CMK (cell line): ENCODE measurements around the gene FAM53A.
A peak's percentile ranks its signal among the peaks of the same experiment; 100 is the strongest.
"Not testable (repeated sequence)": the region's sequence is repeated elsewhere in the genome, so short reads cannot be mapped to it uniquely, and the experiment has no call there.

ENCODE experiments used
- DNase-seq: peaks from one replicate; pipeline ENCODE4 v3.0.0-alpha.2; 2010; ENCODE audit warnings: low read depth

FAM53A gene

DNA sequence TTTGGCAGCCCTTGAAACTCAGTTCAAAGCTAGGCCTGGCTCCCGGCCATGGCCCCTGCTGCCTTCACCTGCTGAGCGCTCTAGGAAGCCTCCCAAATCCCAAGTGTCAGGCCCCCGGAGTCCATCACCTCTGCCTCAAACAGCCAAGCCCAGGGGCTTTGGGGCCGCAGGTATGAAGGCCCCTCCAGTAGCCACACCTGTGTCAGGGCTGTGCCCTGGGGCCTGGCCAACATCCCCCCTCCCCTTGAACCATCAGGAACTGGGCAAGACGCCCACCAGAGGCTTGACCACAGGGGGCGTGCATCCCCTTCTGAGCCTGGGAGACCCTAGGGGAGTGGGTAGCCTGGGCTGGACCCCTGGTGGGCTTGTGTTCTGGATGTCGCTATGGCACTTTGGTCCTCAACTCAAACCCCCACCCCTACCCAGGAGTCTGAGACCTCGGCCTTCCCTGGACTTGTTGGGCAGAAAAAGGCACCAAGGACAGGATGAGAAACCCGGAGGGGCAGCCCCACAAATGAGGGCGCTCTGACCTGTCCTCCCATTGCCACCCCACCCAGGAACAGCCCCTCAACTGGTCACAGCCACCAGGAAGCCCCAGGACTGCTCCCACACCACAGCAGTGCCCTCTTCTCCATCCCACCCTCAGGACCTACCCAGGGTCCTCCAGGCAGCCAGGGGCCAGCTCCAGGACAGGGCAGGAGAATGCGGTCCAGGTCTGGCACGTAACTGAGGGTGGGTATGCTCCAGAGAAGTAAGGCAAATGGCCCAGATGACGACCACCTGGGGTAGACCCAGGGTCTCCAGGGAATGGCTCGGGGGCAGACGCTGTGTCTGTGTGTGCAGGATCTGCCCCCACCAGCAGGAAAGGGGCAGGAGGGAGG lies 32.2 kb upstream of the FAM53A start:
- no peak for DNase-seq

GRCh38 chr4:1715002-1715758 lies 31.1 kb upstream of the FAM53A start:
- peak; percentile 92 for DNase-seq

GRCh38 chr4:1714303-1715001 lies 30.3 kb upstream of the FAM53A start:
- DNase-seq = no peak

GRCh38 chr4:1713003-1713851 lies 29.1 kb upstream of the FAM53A start:
- DNase-seq = no peak

- DNase-seq = peak; percentile 96
Observed at GRCh38 chr4:1712216-1713002, 28.3 kb upstream of the FAM53A start, which contains the start of gene SLBP. Gene SLBP, minus strand, starts transcription at chr4:1712319. Its CDS starts 131 bp downstream, at chr4:1712188.

DNA sequence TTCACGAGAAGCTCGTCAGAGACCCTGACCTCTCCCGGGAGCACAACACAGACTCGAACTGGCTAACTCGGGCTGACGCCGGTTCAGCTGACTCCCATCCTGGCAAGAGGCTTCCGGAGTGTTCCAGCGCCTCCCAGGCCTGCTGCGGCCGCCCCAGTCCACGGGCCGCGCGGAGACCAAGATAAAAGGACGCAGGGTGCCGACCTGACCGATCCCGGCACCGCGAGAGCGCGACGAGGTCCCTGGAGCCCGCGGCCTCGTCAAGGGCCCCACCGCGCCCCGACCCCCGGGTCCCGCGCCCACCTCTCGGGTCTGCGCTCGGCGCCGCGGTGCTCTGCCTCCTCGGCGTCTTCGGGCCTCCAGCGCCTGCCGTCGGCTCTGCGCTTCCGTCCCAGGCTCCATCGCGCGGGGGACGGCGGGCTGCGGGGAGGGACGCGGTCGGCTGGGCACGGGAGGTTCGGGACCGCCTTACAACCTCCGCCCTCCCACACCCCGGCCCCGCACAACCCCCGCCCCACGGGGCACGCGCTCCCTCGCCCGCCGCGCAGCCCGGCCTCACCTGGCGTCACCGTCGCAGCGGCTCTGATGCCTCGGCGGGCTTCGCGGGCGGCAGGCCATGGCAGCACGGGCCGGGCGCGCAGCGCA lies 27.6 kb upstream of the FAM53A start:
- no peak for DNase-seq

DNA sequence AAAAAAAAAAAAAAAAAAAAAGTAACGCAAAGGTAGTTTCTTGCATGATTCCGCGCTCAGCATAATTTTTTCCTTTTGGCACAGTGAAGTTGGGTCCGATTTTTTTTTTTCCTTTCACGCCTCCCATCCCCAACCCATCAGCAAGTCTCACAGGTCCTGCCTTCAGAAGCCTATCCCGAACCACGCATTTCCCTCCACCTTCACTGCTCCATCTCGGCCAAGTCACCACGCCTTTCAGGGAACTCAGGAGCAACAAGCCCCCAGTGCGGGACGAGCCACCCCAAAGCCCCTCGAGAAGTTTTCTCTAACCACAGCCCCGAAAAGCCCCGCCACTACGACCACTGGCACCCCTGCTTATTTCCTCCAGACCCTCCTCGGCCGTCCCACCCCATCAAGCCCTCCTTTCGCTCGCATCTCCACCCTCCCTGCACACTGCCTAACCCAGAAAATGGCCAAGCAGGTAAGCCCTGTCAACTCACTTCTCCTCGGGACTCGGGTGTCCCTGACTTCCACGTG lies 27.0 kb upstream of the FAM53A start:
- DNase-seq = no peak

- no peak for DNase-seq
Observed at GRCh38 chr4:1708581-1708980, 24.5 kb upstream of the FAM53A start.

DNA sequence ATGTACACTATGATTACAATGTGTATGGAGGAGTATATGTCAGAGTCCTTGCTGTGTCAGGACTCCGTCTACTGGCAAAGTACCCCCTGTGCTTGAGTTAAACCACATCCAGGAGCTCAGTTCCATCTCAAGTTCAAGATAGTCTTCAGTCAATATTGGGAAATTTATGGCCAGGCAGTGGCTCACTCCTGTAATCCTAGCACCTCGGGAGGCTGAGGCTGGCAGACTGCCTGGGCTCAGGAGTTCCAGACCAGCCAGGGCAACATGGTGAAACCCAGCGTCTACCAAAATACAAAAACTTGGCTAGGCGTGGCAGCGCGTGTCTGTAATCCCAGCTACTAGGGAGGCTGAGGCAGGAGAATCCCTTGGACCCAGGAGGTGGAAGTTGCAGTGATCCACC lies 22.2 kb upstream of the FAM53A start:
- DNase-seq = no peak

- no peak for DNase-seq
Observed at GRCh38 chr4:1705732-1706131, 21.6 kb upstream of the FAM53A start.

- DNase-seq = no peak
Observed at GRCh38 chr4:1703867-1704266, 19.8 kb upstream of the FAM53A start.

DNA sequence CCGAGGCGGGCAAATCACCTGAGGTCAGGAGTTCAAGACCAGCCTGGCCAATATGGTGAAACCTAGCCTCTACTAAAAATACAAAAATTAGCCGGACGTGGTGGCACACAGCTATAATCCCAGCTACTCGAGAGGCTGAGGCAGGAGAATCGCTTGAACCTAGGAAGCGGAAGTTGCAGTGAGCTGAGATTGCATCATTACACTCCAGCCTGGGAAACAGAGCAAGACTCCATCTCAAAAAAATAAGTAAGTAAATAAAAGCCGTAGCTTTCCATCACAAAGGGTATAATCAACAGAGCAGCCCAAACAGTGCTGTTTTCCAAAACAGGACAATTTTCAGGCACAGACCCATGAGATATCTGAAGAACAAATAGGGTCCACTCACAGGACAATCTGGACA lies 17.6 kb upstream of the FAM53A start:
- not testable (repeated sequence) for DNase-seq

GRCh38 chr4:1695913-1696312 lies 11.8 kb upstream of the FAM53A start:
- no peak for DNase-seq

- DNase-seq = peak; percentile 64
Observed at GRCh38 chr4:1693131-1693896, 9.2 kb upstream of the FAM53A start.

- DNase-seq = no peak
Observed at GRCh38 chr4:1691737-1692373, 7.7 kb upstream of the FAM53A start.

DNA sequence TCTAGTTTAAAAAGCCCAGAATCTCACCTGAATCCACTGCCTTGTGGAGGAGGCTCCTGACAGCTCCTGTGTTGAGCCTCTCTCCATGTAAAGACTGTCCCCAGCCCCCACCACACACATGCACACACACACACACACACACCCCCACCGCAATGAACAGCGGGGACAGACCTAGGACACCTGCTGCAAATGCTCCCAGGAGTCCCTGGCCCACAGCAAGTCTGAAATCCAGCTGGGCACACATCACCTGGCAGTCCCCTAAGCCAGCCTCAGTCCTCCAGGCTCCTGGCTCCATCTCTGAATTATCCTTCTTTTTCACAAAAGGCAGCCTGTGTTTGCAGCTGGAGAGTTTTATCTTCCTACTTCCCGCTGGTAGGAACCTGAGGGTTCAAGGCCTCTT lies 6.6 kb upstream of the FAM53A start:
- DNase-seq = no peak

DNA sequence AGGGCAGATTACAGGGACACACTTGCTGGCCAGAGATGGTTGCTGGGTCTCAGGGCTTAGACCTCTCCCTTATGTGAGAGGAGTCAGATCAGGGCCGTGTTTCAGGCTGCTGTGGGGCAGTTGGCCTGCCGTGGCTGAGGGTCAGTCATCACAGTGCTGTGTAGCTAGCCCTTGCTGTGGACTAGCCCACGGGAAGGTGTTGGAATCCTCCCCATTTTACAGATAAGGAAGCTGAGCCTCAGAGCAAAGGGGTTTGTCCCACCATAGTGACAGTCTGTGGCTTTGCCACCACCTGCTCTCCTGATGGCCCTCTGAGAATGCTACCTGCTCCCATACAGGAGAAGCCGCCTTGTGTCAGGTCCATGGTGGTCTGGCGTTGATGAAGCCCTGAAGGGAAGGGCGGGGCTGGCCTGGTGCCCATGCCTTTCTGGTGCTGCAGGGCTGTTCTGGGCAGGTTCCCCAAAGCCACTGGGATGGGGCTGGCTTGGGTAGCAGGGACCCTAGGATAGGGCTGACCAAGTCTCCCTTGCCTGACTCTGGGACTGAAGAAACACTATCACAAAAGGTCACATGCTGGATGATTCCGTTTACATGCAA lies 2.4 kb upstream of the FAM53A start:
- DNase-seq = no peak
